HG02610 (cell line): ENCODE measurements around the gene NLRC5.
A peak's percentile ranks its signal among the peaks of the same experiment; 100 is the strongest.
"Not testable (repeated sequence)": the region's sequence is repeated elsewhere in the genome, so short reads cannot be mapped to it uniquely, and the experiment has no call there.

Experiments
- ATAC-seq: cut with Tn5 transposase; IDR thresholded peaks from one replicate; pipeline ENCODE4 v1.9.1; 2021; ENCODE audit warnings: mild to moderate bottlenecking, moderate library complexity; ENCODE audit not compliant: unreplicated experiment

The NLRC5 gene

GRCh38 chr16:57070424-57070823, 81.1 kb downstream of the NLRC5 start:
- no peak for ATAC-seq

- not testable (repeated sequence) for ATAC-seq
These were observed 81.8 kb downstream of the NLRC5 start for GRCh38 chr16:57071081-57071732.

GRCh38 chr16:57071831-57072582, 82.7 kb downstream of the NLRC5 start:
- no peak for ATAC-seq

GRCh38 chr16:57072616-57073275, 83.4 kb downstream of the NLRC5 start:
- no peak for ATAC-seq

- no peak for ATAC-seq
These were observed 88.4 kb downstream of the NLRC5 start for GRCh38 chr16:57077714-57078113.

- ATAC-seq: no peak
These were observed 92.4 kb downstream of the NLRC5 start for GRCh38 chr16:57081744-57082143.

- ATAC-seq: no peak
These were observed 93.3 kb downstream of the NLRC5 start for GRCh38 chr16:57082664-57083063.

GRCh38 chr16:57083485-57084126, 94.2 kb downstream of the NLRC5 start:
- ATAC-seq: no peak

GRCh38 chr16:57084257-57084770, 95.0 kb downstream of the NLRC5 start:
- peak; percentile 50 for ATAC-seq

- ATAC-seq: no peak
These were observed 95.6 kb downstream of the NLRC5 start for GRCh38 chr16:57084996-57085395.

GRCh38 chr16:57087003-57087402, 97.6 kb downstream of the NLRC5 start:
- no peak for ATAC-seq

GRCh38 chr16:57089406-57089805, 100.0 kb downstream of the NLRC5 start:
- ATAC-seq: no peak

- ATAC-seq: no peak
These were observed 102.0 kb downstream of the NLRC5 start for GRCh38 chr16:57091200-57091974.

GRCh38 chr16:57091975-57092785, 102.8 kb downstream of the NLRC5 start, which contains the start of gene CPNE2:
Gene CPNE2 (plus strand): TSS chr16:57092583. CDS start chr16:57110743, 18,160 bp downstream.
- peak; percentile 53 for ATAC-seq

- peak; percentile 43 for ATAC-seq
These were observed 103.5 kb downstream of the NLRC5 start for GRCh38 chr16:57092786-57093411.

- no peak for ATAC-seq
These were observed 104.6 kb downstream of the NLRC5 start for GRCh38 chr16:57093666-57094564.

- no peak for ATAC-seq
These were observed 105.6 kb downstream of the NLRC5 start for GRCh38 chr16:57094911-57095310.

GRCh38 chr16:57096192-57096591, 106.8 kb downstream of the NLRC5 start:
- no peak for ATAC-seq
